PC-3 (cell line): Measurements from ENCODE around the gene ARHGAP11B.
"Not testable (repeated sequence)": the region's sequence is repeated elsewhere in the genome, so short reads cannot be mapped to it uniquely, and the experiment has no call there.

Experiments
- CTCF ChIP-seq: fragments of 300-600 bp; sonication (generic); conservative IDR thresholded peaks from 2 replicates; pipeline ENCODE4 v1.5.1; 2017; ENCODE audit warnings: antibody characterized with exemption, low read depth, mild to moderate bottlenecking, low read length
- EZH2 ChIP-seq: fragments of 300-600 bp; sonication (generic); IDR thresholded peaks from one replicate; pipeline ENCODE4 v1.6.1; 2017; ENCODE audit warnings: antibody characterized with exemption, mild to moderate bottlenecking, low read length; ENCODE audit not compliant: unreplicated experiment

DNA sequence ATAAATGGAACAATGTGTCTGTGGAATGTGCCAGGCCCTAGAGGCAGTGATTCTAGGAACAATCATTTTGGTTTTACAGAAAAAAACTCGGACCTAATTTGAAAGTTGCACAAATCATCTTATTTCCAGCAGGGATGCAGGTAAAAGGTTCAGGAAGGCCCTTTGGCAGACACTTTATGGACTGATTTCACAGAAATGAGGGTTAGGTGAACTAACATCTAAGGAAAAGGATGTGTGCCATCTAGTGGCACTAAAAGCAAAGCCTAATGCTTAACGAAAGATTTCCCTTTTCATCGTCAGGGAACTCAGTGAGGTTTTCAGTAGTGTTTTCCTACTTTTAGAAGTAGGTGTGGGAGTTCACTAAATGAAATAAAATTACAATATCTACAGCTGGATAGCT, 4.6 kb upstream of the ARHGAP11B start:
- TF ChIP-seq CTCF, EZH2: not testable (repeated sequence)
